ENCODE data around the gene SLC6A1. TPM values are rescaled to one million over a fixed set of nuclear protein-coding genes. Genes with fewer than 3 reads are reported as not detected.

SLC6A1 gene
- total and polyA plus RNA-seq, 2 of the 13 experiments (the other 11 are each of a cell fraction or from before 2014, with no cell fraction given), result not detected

DNA sequence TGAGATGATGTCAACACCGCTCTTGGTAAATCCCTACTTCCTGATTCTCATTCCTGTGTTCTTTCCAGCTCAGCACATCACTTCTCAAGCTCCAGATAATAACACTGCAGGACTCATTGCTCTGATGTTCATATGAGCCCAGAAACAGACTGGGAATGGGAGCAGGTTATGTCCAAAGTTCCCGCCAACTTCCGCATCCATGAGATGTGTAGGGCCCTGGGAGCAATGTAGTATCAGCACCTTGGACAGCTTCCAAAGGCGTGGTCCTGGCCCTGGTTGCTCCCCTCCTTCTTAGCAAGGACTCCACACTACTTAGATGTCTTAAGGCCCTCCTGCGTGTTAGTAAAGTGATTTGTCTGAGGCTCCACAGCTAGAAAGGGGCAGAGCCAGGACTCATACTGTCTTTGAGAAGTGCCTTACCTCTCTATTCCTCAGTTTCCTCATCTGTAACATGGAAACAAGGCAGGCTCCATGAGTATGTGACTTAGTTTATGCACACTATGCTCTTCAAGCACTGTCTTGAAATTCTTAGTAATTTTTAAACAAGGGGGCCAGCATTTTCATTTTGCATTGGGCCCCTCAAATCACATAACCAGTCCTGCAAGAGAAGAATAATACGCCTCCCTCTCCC lies 27.9 kb upstream of the SLC6A1 start:
- Histone ChIP-seq H3K27ac (ENCODE audit: extremely low read length, insufficient read depth, low read length) (no peak overlapping the region), H3K27me3 (ENCODE audit: control insufficient read depth in 1 of 2, insufficient read depth in 2 of 2, low read length in 2 of 2) (peaks cover 1 to 4% of the 10 kb centered on the region in 2 experiments; a peak in 1 of 5 replicates), H3K9ac (ENCODE audit: insufficient read depth, low read depth, low read length) (no peak overlapping the region), H4K20me1 (ENCODE audit: insufficient read depth, low read length) (no peaks in the 10 kb centered on the region), H3K4me2 (ENCODE audit: low read depth, low read length) (no peak overlapping the region), H3K4me3 (replicated peaks in 1 of 3; ENCODE audit: insufficient read depth in 1 of 3, low read depth in 2 of 3, low read length in 3 of 3) (no peak overlapping the region), H3K4me1 (ENCODE audit: insufficient read depth, low read length) (no peaks in the 10 kb centered on the region), H3K79me2 (ENCODE audit: insufficient read depth, low read length) (no peaks in the 10 kb centered on the region), H3K36me3 (replicated peaks in 1 of 2; ENCODE audit: control insufficient read depth in 1 of 2, insufficient read depth in 2 of 2, low read length in 2 of 2) (no peaks in the 10 kb centered on the region), H2AFZ (ENCODE audit: low read length) (no peak overlapping the region), H3K9me3 (ENCODE audit: low read length) (no peaks in the 10 kb centered on the region)
- ATAC-seq (peak; percentile 54; the same call in 2 of the 3 replicates), FAIRE-seq (no peak), DNase-seq (ENCODE audit: low spot score) (no peak)
- in situ Hi-C loops (cut with HindIII; ENCODE audit: extremely low pct_ligation_motif_present, low pct_unique_long_range_greater_than_20kb), result no loop called here
- ChIA-PET CTCF (ENCODE audit: low intra/inter-chr PET ratio, low total read pairs) (no interaction called here), POLR2A (no interaction called here)
- 39% methylated on average over 5 of the region's 6 CpGs for WGBS (ENCODE audit: low lambda C conversion rate)
- no TSS peak for BruUV-seq (replicated peaks)
- intact Hi-C loops (cut with micrococcal nuclease; ENCODE audit: unreplicated experiment), result no loop called here
- TF ChIP-seq SETDB1 (CRISPR knock-in tag; IDR thresholded peaks at IDR 0.05; ENCODE audit: borderline replicate concordance) (no peak), SAP130 (CRISPR knock-in tag; IDR thresholded peaks at IDR 0.05; ENCODE audit: low read depth) (0 out of 2 replicates have a peak, but pooled peaks have one; percentile 21), WIZ (CRISPR knock-in tag; IDR thresholded peaks at IDR 0.05) (peak; percentile 42; the same call in 1 of the 2 replicates), ELF1 (CRISPR knock-in tag; IDR thresholded peaks at IDR 0.05) (0 out of 2 replicates have a peak, but pooled peaks have one; percentile 18), MIER2 (CRISPR knock-in tag; IDR thresholded peaks at IDR 0.05) (peak; percentile 96), HDAC2 (CRISPR knock-in tag; IDR thresholded peaks at IDR 0.05) (0 out of 2 replicates have a peak, but pooled peaks have one; percentile 21), EHMT2 (IDR thresholded peaks at IDR 0.05; ENCODE audit: borderline replicate concordance, low read depth, low read length) (peak; percentile 92), ZNF232 (CRISPR knock-in tag; IDR thresholded peaks at IDR 0.05; ENCODE audit: borderline replicate concordance) (0 out of 2 replicates have a peak, but pooled peaks have one; percentile 41), ZNF20 (CRISPR knock-in tag; IDR thresholded peaks at IDR 0.05) (no peak)
- TF ChIP-seq, protein P1, sequence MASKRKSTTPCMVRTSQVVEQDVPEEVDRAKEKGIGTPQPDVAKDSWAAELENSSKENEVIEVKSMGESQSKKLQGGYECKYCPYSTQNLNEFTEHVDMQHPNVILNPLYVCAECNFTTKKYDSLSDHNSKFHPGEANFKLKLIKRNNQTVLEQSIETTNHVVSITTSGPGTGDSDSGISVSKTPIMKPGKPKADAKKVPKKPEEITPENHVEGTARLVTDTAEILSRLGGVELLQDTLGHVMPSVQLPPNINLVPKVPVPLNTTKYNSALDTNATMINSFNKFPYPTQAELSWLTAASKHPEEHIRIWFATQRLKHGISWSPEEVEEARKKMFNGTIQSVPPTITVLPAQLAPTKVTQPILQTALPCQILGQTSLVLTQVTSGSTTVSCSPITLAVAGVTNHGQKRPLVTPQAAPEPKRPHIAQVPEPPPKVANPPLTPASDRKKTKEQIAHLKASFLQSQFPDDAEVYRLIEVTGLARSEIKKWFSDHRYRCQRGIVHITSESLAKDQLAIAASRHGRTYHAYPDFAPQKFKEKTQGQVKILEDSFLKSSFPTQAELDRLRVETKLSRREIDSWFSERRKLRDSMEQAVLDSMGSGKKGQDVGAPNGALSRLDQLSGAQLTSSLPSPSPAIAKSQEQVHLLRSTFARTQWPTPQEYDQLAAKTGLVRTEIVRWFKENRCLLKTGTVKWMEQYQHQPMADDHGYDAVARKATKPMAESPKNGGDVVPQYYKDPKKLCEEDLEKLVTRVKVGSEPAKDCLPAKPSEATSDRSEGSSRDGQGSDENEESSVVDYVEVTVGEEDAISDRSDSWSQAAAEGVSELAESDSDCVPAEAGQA (IDR thresholded peaks at IDR 0.05; ENCODE audit: low read depth), result no peak
- TF ChIP-seq, protein P1 (CRISPR knock-in tag; IDR thresholded peaks at IDR 0.05; ENCODE audit: borderline replicate concordance), result no peak
- TF ChIP-seq, protein P2, sequence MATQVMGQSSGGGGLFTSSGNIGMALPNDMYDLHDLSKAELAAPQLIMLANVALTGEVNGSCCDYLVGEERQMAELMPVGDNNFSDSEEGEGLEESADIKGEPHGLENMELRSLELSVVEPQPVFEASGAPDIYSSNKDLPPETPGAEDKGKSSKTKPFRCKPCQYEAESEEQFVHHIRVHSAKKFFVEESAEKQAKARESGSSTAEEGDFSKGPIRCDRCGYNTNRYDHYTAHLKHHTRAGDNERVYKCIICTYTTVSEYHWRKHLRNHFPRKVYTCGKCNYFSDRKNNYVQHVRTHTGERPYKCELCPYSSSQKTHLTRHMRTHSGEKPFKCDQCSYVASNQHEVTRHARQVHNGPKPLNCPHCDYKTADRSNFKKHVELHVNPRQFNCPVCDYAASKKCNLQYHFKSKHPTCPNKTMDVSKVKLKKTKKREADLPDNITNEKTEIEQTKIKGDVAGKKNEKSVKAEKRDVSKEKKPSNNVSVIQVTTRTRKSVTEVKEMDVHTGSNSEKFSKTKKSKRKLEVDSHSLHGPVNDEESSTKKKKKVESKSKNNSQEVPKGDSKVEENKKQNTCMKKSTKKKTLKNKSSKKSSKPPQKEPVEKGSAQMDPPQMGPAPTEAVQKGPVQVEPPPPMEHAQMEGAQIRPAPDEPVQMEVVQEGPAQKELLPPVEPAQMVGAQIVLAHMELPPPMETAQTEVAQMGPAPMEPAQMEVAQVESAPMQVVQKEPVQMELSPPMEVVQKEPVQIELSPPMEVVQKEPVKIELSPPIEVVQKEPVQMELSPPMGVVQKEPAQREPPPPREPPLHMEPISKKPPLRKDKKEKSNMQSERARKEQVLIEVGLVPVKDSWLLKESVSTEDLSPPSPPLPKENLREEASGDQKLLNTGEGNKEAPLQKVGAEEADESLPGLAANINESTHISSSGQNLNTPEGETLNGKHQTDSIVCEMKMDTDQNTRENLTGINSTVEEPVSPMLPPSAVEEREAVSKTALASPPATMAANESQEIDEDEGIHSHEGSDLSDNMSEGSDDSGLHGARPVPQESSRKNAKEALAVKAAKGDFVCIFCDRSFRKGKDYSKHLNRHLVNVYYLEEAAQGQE (IDR thresholded peaks at IDR 0.05; ENCODE audit: borderline replicate concordance in 1 of 2, low read depth in 1 of 2, low read length in 2 of 2), result peak; percentile 89 to 96

Data from HepG2 (cell line).